Testis (tissue), 3 donors: ENCODE measurements around the gene YIPF3. TPM values are rescaled to one million over a fixed set of nuclear protein-coding genes. Genes with fewer than 3 reads are reported as not detected.

Experiments used
- DNase-seq: peaks from one replicate; pipeline ENCODE4 v3.0.0-alpha.2; 2019
- H3K27ac ChIP-seq, 2 donors: fragments of 200-600 bp; sonication (generic); one replicate each; pipeline ENCODE4 v1.5.1; 2019
- H3K27me3 ChIP-seq: fragments of 200-600 bp; sonication (generic); one replicate; pipeline ENCODE4 v1.5.1; 2019
- H3K36me3 ChIP-seq: fragments of 200-600 bp; sonication (generic); one replicate; pipeline ENCODE4 v1.5.1; 2017; ENCODE audit warnings: low read depth; ENCODE audit errors: missing control alignments
- H3K4me1 ChIP-seq: fragments of 200-600 bp; sonication (generic); one replicate; pipeline ENCODE4 v1.5.1; 2019
- H3K4me3 ChIP-seq, 2 donors: fragments of 200-600 bp; sonication (generic); one replicate each; pipeline ENCODE4 v1.5.1; 2017 to 2019
- H3K9me3 ChIP-seq: fragments of 200-600 bp; sonication (generic); one replicate; pipeline ENCODE4 v1.5.1; 2017
- POLR2A ChIP-seq: fragments of 450-650 bp; IDR thresholded peaks from one replicate; pipeline ENCODE4 v1.6.1; 2017; ENCODE audit warnings: antibody characterized with exemption, mild to moderate bottlenecking, moderate library complexity
- WGBS, 2 donors: methylation state at CpG; one replicate each; pipeline ENCODE4 v1.1.5; 2018; 5-methylcytosine and 5-hydroxymethylcytosine counted together
- intact Hi-C: fragments of 100-400 bp; cut with DNase I; formaldehyde crosslinking; loops from one replicate; pipeline ENCODE4 v1.15.1; 2023; ENCODE audit warnings: low total_unique reads
- polyA plus RNA-seq: library from polyadenylated mRNA; stranded (reverse); fragments of 350-450 nt; fragmentation: Illumina TruSeq; extraction: RNeasy Lipid Tissue Mini Kit (QIAGEN cat#74804); gene quantifications from one replicate; pipeline ENCODE4 v1.2.3, GENCODE V29; 2014; ENCODE audit warnings: low read depth, low replicate concordance; ENCODE audit not compliant: insufficient read depth
- total RNA-seq, 2 donors: library from RNA; depleted of rRNA; stranded (reverse); fragments of >200 nt; gene quantifications; one replicate each; pipeline ENCODE4 v1.2.3, GENCODE V29; 2016
- TF ChIP-seq, protein P1 (sequence below), 3 experiments: fragments of 450-650 bp in 2 of 3; fragments of 200-600 bp in 1 of 3; sonication (generic) in 1 of 3; IDR thresholded peaks; one replicate each; pipeline ENCODE4 v1.5.1; 2016 to 2019; ENCODE audit warnings: antibody characterized with exemption in 3 of 3, mild to moderate bottlenecking in 2 of 3, moderate library complexity in 1 of 3

The YIPF3 gene
- total and polyA plus RNA-seq, 3 donors from 2014 or later = 130 to 138 (median 131) TPM

DNA sequence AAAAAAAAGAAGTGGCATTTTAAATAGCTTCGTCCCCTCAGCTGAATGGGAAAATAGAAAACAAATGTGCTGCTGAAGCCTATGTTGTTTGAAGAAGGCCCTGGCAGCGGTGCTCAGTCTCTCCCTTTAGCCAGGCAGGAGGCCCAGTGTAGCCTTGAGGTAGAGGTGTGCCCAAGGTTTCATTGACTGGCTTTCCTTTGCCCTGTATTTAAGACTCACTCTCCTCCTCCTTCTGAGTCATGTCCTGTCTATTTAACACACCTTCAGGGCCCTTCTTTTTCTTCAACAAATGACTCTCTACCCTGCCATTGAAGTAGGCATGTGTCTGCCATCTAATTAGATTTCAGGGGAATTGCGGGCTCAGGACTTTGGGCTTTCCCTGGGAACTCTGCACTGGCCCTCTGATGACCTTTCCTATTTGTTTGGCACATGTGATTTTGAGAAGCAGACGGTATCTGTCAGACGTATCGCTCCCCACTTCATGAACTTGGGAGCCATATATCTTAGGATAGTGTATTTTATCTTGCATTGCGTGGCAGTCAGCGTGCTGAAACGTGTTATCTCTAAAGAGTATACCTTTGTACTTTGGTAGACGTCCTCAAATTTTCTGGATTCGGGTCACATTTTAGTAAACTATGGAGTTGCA lies 35.0 kb downstream of the YIPF3 start:
- Histone ChIP-seq H3K4me3 (no peak overlapping the region), H3K36me3 (no peaks in the 10 kb centered on the region), H3K27ac (no peak overlapping the region), H3K9me3 (no peaks in the 10 kb centered on the region), H3K27me3 (no peaks in the 10 kb centered on the region), H3K4me1 (peaks cover 7% of the 10 kb centered on the region)
- TF ChIP-seq POLR2A = no peak
- TF ChIP-seq, protein P1, sequence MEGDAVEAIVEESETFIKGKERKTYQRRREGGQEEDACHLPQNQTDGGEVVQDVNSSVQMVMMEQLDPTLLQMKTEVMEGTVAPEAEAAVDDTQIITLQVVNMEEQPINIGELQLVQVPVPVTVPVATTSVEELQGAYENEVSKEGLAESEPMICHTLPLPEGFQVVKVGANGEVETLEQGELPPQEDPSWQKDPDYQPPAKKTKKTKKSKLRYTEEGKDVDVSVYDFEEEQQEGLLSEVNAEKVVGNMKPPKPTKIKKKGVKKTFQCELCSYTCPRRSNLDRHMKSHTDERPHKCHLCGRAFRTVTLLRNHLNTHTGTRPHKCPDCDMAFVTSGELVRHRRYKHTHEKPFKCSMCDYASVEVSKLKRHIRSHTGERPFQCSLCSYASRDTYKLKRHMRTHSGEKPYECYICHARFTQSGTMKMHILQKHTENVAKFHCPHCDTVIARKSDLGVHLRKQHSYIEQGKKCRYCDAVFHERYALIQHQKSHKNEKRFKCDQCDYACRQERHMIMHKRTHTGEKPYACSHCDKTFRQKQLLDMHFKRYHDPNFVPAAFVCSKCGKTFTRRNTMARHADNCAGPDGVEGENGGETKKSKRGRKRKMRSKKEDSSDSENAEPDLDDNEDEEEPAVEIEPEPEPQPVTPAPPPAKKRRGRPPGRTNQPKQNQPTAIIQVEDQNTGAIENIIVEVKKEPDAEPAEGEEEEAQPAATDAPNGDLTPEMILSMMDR (IDR thresholded peaks at IDR 0.05) = no peak
- DNase-seq = no peak
- intact Hi-C loops = no loop called here
- 91% methylated on average over 11 of the region's 11 CpGs for WGBS, 2 donors

DNA sequence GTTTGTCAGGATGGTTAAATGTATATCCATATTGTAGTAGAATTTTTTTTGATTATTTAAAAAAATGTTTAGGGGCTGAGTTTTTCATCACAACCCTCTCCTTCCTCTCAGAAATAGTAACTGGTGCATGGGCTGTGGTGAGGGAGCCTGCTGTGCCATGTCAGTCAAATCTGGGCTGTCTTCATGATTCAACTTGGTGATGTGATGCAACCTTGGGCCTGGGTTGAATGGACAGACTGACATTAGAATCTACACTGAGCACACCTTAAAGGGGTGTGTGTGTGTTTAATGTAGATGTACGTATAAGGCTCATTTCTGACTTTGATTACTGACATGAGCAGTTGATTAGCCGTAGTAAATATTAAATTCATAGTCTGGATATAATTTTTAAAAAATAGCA lies 35.7 kb downstream of the YIPF3 start:
- Histone ChIP-seq H3K27ac (no peak overlapping the region), H3K4me3 (no peak overlapping the region), H3K27me3 (no peaks in the 10 kb centered on the region), H3K4me1 (peaks cover 7% of the 10 kb centered on the region), H3K36me3 (no peaks in the 10 kb centered on the region), H3K9me3 (no peaks in the 10 kb centered on the region)
- no peak for DNase-seq
- intact Hi-C loops = no loop called here
- WGBS, 2 donors = 92 to 98% methylated on average over 2 of the region's 2 CpGs
- TF ChIP-seq, protein P1 (IDR thresholded peaks at IDR 0.05) = no peak
- no peak for TF ChIP-seq POLR2A

DNA sequence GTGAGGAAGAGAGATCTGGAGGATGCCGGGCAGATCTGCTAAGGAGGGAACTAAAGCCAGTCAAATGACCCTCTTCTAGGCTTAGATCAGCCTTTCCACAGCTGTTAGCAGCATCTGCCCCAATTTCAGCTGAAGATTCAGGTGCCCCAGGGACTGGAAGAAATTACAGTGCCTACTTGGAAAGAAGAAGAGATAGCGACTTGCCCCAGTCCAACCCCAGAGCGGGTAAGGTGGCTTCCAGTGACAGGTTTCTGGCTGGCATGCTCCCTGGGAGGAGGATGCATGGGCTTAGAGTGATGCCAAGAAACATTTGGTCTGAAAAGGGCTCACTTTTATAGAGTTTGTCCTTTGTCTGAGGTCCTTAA lies 38.7 kb downstream of the YIPF3 start:
- no peaks in the 10 kb centered on the region for H3K9me3 ChIP-seq
- no peaks in the 10 kb centered on the region for H3K36me3 ChIP-seq
- peak overlapping the region; percentile 74 for H3K4me3 ChIP-seq
- H3K4me1 ChIP-seq = peaks cover 7% of the 10 kb centered on the region
- H3K27me3 ChIP-seq = no peaks in the 10 kb centered on the region
- WGBS, 2 donors = 11% methylated on average over 3 of the region's 3 CpGs
- TF ChIP-seq, protein P1 (IDR thresholded peaks at IDR 0.05) = no peak
- TF ChIP-seq POLR2A = no peak
- intact Hi-C loops = no loop called here
- DNase-seq = no peak
- H3K27ac ChIP-seq = peak overlapping the region; percentile 60 to 79

DNA sequence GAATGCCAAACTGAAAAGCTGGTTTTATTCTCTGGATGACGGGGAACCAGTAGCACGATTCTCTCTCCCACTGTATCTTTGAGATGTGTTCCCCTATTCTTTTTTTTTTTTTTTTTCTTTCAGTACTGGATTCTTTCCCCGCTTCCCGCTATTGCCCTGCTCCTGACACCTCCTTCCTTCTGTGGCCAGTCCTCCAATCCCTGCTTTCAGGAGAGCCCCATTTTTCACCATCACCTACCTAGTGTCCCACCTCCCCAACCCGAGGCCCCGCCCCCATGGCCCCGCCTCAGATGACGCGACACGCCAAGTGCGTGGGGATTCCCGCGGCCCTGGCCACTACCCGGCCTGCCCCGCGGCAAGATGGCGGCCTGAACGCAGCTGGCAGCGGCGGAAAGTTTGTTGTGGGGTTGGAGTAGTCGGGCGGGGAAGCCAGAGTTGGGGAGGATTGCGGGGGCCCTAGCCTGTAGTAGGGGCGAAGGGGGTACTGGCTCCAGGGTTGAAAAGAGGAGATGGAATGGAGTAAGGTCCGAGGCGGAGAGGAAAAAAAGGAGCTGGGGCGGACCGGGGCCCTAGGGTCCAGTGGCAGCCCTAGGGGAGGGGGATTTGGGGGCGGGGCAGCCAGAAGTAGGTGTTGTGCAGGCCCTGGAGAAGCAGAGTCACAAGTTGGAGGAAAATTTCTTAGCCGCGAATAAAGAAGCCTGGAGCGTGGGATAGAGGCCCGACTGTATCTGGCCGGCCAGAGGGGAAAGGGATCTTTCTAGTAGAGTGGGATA lies 39.3 kb downstream of the YIPF3 start, which contains the start of gene TJAP1:
TSS of gene TJAP1 (plus strand) at position 336 of the 773 bp plus-strand sequence. CDS start 21,432 bp downstream, outside the sequence.
- WGBS, 2 donors = 1% methylated on average over 34 of the region's 34 CpGs
- H3K4me3 ChIP-seq = peak within 1 kb of the TSS; percentile 74
- H3K27ac ChIP-seq = peak within 1 kb of the TSS; percentile 60 to 79
- TF ChIP-seq POLR2A = peak; percentile 26
- TF ChIP-seq, protein P1 (IDR thresholded peaks at IDR 0.05) = no peak
- intact Hi-C loops = no loop called here
- no peaks in the 10 kb centered on the region for H3K27me3 ChIP-seq
- H3K4me1 ChIP-seq = peaks cover 7% of the 10 kb centered on the region
- DNase-seq = peak; percentile 95
- no peaks in the 10 kb centered on the region for H3K9me3 ChIP-seq
- no peaks in the 10 kb centered on the region for H3K36me3 ChIP-seq
